ENCODE results near the gene GRPEL1. TPM values are rescaled to one million over a fixed set of nuclear protein-coding genes. Genes with fewer than 3 reads are reported as not detected.

GRPEL1 gene
- total and polyA plus RNA-seq, 2 of the 8 experiments (the other 6 are each of a cell fraction or from before 2014, with no cell fraction given) = 13.5 to 39.9 TPM

DNA sequence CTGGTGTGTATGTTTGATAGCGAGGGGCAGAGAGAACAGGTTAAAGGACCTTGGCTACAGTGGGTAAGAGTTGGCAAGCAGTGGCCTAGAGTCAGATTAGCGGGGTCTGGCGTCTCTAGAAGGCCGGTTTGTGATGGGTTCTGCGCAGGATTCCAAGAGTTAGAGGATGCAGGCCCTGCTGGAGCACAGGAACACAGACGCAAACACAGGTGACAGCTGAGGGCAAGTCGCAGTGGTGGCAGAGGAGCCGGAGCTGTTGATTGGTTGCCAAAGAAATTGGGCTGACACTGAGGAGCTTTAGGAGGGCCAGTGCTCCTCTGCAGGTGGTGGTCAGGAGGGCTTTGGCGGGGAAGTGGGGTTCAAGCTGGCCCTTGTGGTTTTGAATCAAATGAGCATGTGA is 20.9 kb downstream of the GRPEL1 start:
- H3K56ac ChIP-seq (replicated peaks; ENCODE audit: insufficient read length, low read depth, low read length) = no peak overlapping the region
- H3K4ac ChIP-seq (replicated peaks; ENCODE audit: insufficient read length, low read depth, low read length) = no peak overlapping the region
- no peak overlapping the region for H3K23ac ChIP-seq (ENCODE audit: insufficient read length)
- H2BK5ac ChIP-seq (ENCODE audit: low read depth, low read length) = no peak overlapping the region
- WGBS, 2 experiments (ENCODE audit: extremely low coverage in 1 of 2, insufficient coverage in 1 of 2, insufficient read length in 1 of 2, insufficient replicate concordance in 2 of 2, low coverage in 1 of 2, low lambda C conversion rate in 2 of 2, missing lambda C conversion rate in 1 of 2) = 81% methylated on average over 9 of the region's 9 CpGs; no CpG with 5 or more reads in 1 of the 2 experiments
- H2BK12ac ChIP-seq (ENCODE audit: low read depth, low read length) = no peak overlapping the region
- H4K8ac ChIP-seq (ENCODE audit: extremely low read depth, insufficient read depth, low read length) = no peak overlapping the region; the same call in 1 of the 2 replicates
- no peak overlapping the region for H4K91ac ChIP-seq (replicated peaks; ENCODE audit: insufficient read length, low read length)
- peaks cover 3 to 49% of the 10 kb centered on the region in 2 experiments; a peak in 3 of 4 replicates for H3K79me2 ChIP-seq (ENCODE audit: control insufficient read depth in 1 of 2, insufficient read depth in 2 of 2, low read length in 2 of 2)
- H3K4me2 ChIP-seq (ENCODE audit: insufficient read depth in 1 of 2, low read depth in 2 of 2, low read length in 2 of 2) = no peak overlapping the region
- H3K9ac ChIP-seq (replicated peaks in 1 of 4; ENCODE audit: extremely low read depth in 1 of 4, low read depth in 3 of 4, low read length in 3 of 4) = no peak overlapping the region
- H2BK120ac ChIP-seq (replicated peaks; ENCODE audit: low read depth, low read length) = no peak overlapping the region
- POLR2A ChIA-PET (ENCODE audit: partially characterized antibody) = interaction anchor here (1.1 to 5.5 kb wide), 3 partner anchors 10 to 173 kb away, joined by 3 to 36 read pairs (median 7); partner anchors contain the start of gene GRPEL1
- H3K27ac ChIP-seq (ENCODE audit: low read depth, low read length) = no peak overlapping the region
- H2BK20ac ChIP-seq (ENCODE audit: low read length) = no peak overlapping the region
- no peak overlapping the region for H4K5ac ChIP-seq (ENCODE audit: insufficient read length, low read depth, low read length)
- peaks cover 6 to 34% of the 10 kb centered on the region in 2 experiments for H4K20me1 ChIP-seq (replicated peaks in 1 of 2; ENCODE audit: control insufficient read depth in 1 of 2, insufficient read depth in 2 of 2, low read length in 2 of 2)
- no peaks in the 10 kb centered on the region for H3K9me3 ChIP-seq (ENCODE audit: insufficient read depth in 2 of 2, low read depth in 1 of 2, low read length in 1 of 2)
- peaks cover 0 to 15% (median 5%) of the 10 kb centered on the region in 4 experiments; a peak in 5 of 7 replicates for H3K4me1 ChIP-seq (replicated peaks in 1 of 4; ENCODE audit: control insufficient read depth in 3 of 4, insufficient read depth in 4 of 4, low read length in 3 of 4)
- H2BK15ac ChIP-seq (ENCODE audit: low read length) = 0 out of 2 replicates have a peak overlapping the region, but pooled peaks have one; percentile 46
- H3K23me2 ChIP-seq (ENCODE audit: low read depth, low read length) = peaks cover 12% of the 10 kb centered on the region; the same call in 1 of the 2 replicates
- H3K18ac ChIP-seq (ENCODE audit: extremely low read depth, low read length) = no peak overlapping the region
- no peak overlapping the region for H2AK5ac ChIP-seq (ENCODE audit: low read depth, low read length)
- no peaks in the 10 kb centered on the region for H3K36me3 ChIP-seq (ENCODE audit: control insufficient read depth in 2 of 4, insufficient read depth in 4 of 4, low read length in 3 of 4)
- peaks cover 1 to 14% (median 7%) of the 10 kb centered on the region in 4 experiments; a peak in 6 of 7 replicates for H3K27me3 ChIP-seq (replicated peaks in 1 of 4; ENCODE audit: control insufficient read depth in 3 of 4, extremely low read depth in 1 of 4, insufficient read depth in 3 of 4, low read length in 3 of 4)
- no peak overlapping the region for H3K14ac ChIP-seq (ENCODE audit: insufficient read length)
- peaks cover 43% of the 10 kb centered on the region for H3K79me1 ChIP-seq (ENCODE audit: low read depth, low read length)
- FAIRE-seq (no peak), DNase-seq (ENCODE audit: low read depth in 1 of 2, low spot score in 2 of 2) (no peak)
- no peak overlapping the region for H2AFZ ChIP-seq (ENCODE audit: low read length)
- H3K4me3 ChIP-seq (ENCODE audit: extremely low read depth in 1 of 4, insufficient read depth in 2 of 4, low read depth in 3 of 4, low read length in 4 of 4) = no peak overlapping the region
- no peak for TF ChIP-seq MAFK (IDR thresholded peaks at IDR 0.05; ENCODE audit: low read depth, low read length)
- no peak for TF ChIP-seq SP1 (IDR thresholded peaks at IDR 0.05; ENCODE audit: low read depth, low read length)
- TF ChIP-seq KDM5A (IDR thresholded peaks at IDR 0.05; ENCODE audit: low read length) = no peak
- no peak for TF ChIP-seq SUZ12 (IDR thresholded peaks at IDR 0.05; ENCODE audit: low read length)
- no peak for TF ChIP-seq TEAD4 (IDR thresholded peaks at IDR 0.05; ENCODE audit: low read depth, low read length)
- CTCF ChIA-PET (ENCODE audit: partially characterized antibody) = interaction anchor here (0.7 to 9.7 kb wide), 7 partner anchors 8 to 262 kb away, joined by 3 to 108 read pairs (median 4); partner anchors contain the start of gene GRPEL1
